IPS-20b (cell line): ENCODE data around the gene EPN3.

Source experiments
- H3K27ac ChIP-seq: one replicate; pipeline ENCODE4 v1.5.1; 2013; ENCODE audit warnings: low read length
- H3K27me3 ChIP-seq: 2 replicates; pipeline ENCODE4 v1.6.1; 2013; ENCODE audit warnings: mild to moderate bottlenecking, low read length, inconsistent platforms; ENCODE audit not compliant: insufficient read depth
- H3K36me3 ChIP-seq: 2 replicates; pipeline ENCODE4 v1.6.1; 2013; ENCODE audit warnings: low read depth, mild to moderate bottlenecking, inconsistent platforms, low read length, moderate library complexity; ENCODE audit not compliant: insufficient read depth
- H3K4me1 ChIP-seq: 2 replicates; pipeline ENCODE4 v1.6.1; 2013; ENCODE audit warnings: mild to moderate bottlenecking, control low read depth, inconsistent platforms, low read length, moderate library complexity; ENCODE audit not compliant: insufficient read depth
- H3K4me3 ChIP-seq: 2 replicates; pipeline ENCODE4 v1.5.1; 2013; ENCODE audit warnings: mild to moderate bottlenecking, low read length, inconsistent platforms
- H3K9ac ChIP-seq: 2 replicates; pipeline ENCODE4 v1.6.1; 2013; ENCODE audit warnings: low read depth, mild to moderate bottlenecking, inconsistent platforms, low read length, moderate library complexity
- H3K9me3 ChIP-seq: 2 replicates; pipeline ENCODE4 v1.6.1; 2013; ENCODE audit warnings: mild to moderate bottlenecking, low read depth, low read length, inconsistent platforms; ENCODE audit not compliant: insufficient read depth

Gene EPN3

GRCh38 chr17:50564916-50565315 lies 32.4 kb downstream of the EPN3 start:
- Histone ChIP-seq H3K9me3 (no peaks in the 10 kb centered on the region), H3K9ac (no peak overlapping the region), H3K4me3 (peak overlapping the region; percentile 21; the same call in 1 of the 2 replicates), H3K27ac (no peak overlapping the region), H3K36me3 (no peaks in the 10 kb centered on the region), H3K4me1 (peaks cover 9% of the 10 kb centered on the region; the same call in 1 of the 2 replicates), H3K27me3 (peaks cover 72% of the 10 kb centered on the region)

GRCh38 chr17:50565402-50566350 lies 33.1 kb downstream of the EPN3 start:
- Histone ChIP-seq H3K27me3 (peaks cover 69% of the 10 kb centered on the region), H3K4me1 (peaks cover 9% of the 10 kb centered on the region; the same call in 1 of the 2 replicates), H3K36me3 (no peaks in the 10 kb centered on the region), H3K9me3 (no peaks in the 10 kb centered on the region), H3K4me3 (no peak overlapping the region), H3K27ac (no peak overlapping the region), H3K9ac (no peak overlapping the region)

- Histone ChIP-seq H3K9ac (no peak overlapping the region), H3K4me3 (no peak overlapping the region), H3K4me1 (peaks cover 9% of the 10 kb centered on the region; the same call in 1 of the 2 replicates), H3K9me3 (no peaks in the 10 kb centered on the region), H3K27ac (no peak overlapping the region), H3K27me3 (peaks cover 60% of the 10 kb centered on the region), H3K36me3 (no peaks in the 10 kb centered on the region)
These were observed 34.4 kb downstream of the EPN3 start for GRCh38 chr17:50566886-50567285.

- no peak overlapping the region for H3K4me3 ChIP-seq
- no peaks in the 10 kb centered on the region for H3K36me3 ChIP-seq
- H3K27ac ChIP-seq = no peak overlapping the region
- peaks cover 42% of the 10 kb centered on the region for H3K27me3 ChIP-seq
- no peaks in the 10 kb centered on the region for H3K9me3 ChIP-seq
- H3K9ac ChIP-seq = no peak overlapping the region
- H3K4me1 ChIP-seq = 0 out of 2 replicates have a peak, but pooled peaks cover 2% of the 10 kb centered on the region
These were observed 36.1 kb downstream of the EPN3 start for GRCh38 chr17:50568659-50569058.

- H3K36me3 ChIP-seq = no peaks in the 10 kb centered on the region
- H3K9me3 ChIP-seq = no peaks in the 10 kb centered on the region
- H3K4me1 ChIP-seq = no peaks in the 10 kb centered on the region
These were observed 37.1 kb downstream of the EPN3 start for GRCh38 chr17:50569592-50569991.

GRCh38 chr17:50570032-50570431 lies 37.5 kb downstream of the EPN3 start:
- Histone ChIP-seq H3K36me3 (no peaks in the 10 kb centered on the region), H3K4me1 (no peaks in the 10 kb centered on the region), H3K9ac (no peak overlapping the region), H3K27me3 (peaks cover 28% of the 10 kb centered on the region), H3K4me3 (no peak overlapping the region), H3K27ac (no peak overlapping the region), H3K9me3 (no peaks in the 10 kb centered on the region)

More at GRCh38 chr17:50569592-50569991, 37.1 kb downstream of the EPN3 start:
- Histone ChIP-seq H3K4me3 (no peak overlapping the region), H3K9ac (no peak overlapping the region), H3K27me3 (peaks cover 33% of the 10 kb centered on the region), H3K27ac (no peak overlapping the region)

- H3K27ac ChIP-seq = no peak overlapping the region
- no peak overlapping the region for H3K4me3 ChIP-seq
- no peak overlapping the region for H3K9ac ChIP-seq
- H3K36me3 ChIP-seq = no peaks in the 10 kb centered on the region
- no peaks in the 10 kb centered on the region for H3K9me3 ChIP-seq
- H3K27me3 ChIP-seq = peaks cover 23% of the 10 kb centered on the region
- no peaks in the 10 kb centered on the region for H3K4me1 ChIP-seq
These were observed 38.0 kb downstream of the EPN3 start for GRCh38 chr17:50570528-50570927.

- Histone ChIP-seq H3K4me3 (no peak overlapping the region), H3K36me3 (no peaks in the 10 kb centered on the region), H3K27ac (no peak overlapping the region), H3K9me3 (no peaks in the 10 kb centered on the region), H3K9ac (no peak overlapping the region), H3K27me3 (peaks cover 12% of the 10 kb centered on the region), H3K4me1 (no peaks in the 10 kb centered on the region)
These were observed 39.1 kb downstream of the EPN3 start for GRCh38 chr17:50571681-50572080.

GRCh38 chr17:50572541-50572940 lies 40.0 kb downstream of the EPN3 start:
- Histone ChIP-seq H3K27ac (no peak overlapping the region), H3K27me3 (peaks cover 4% of the 10 kb centered on the region; the same call in 1 of the 2 replicates), H3K9ac (no peak overlapping the region), H3K9me3 (no peaks in the 10 kb centered on the region), H3K4me3 (no peak overlapping the region), H3K36me3 (no peaks in the 10 kb centered on the region), H3K4me1 (no peaks in the 10 kb centered on the region)

- no peak overlapping the region for H3K4me3 ChIP-seq
- no peaks in the 10 kb centered on the region for H3K27me3 ChIP-seq
- H3K27ac ChIP-seq = no peak overlapping the region
These were observed 41.5 kb downstream of the EPN3 start for GRCh38 chr17:50573866-50574611.

GRCh38 chr17:50575581-50576210 lies 43.2 kb downstream of the EPN3 start:
- H3K9ac ChIP-seq = no peak overlapping the region
- H3K9me3 ChIP-seq = no peaks in the 10 kb centered on the region
- no peak overlapping the region for H3K4me3 ChIP-seq
- no peaks in the 10 kb centered on the region for H3K4me1 ChIP-seq
- H3K36me3 ChIP-seq = no peaks in the 10 kb centered on the region
- H3K27ac ChIP-seq = no peak overlapping the region
- H3K27me3 ChIP-seq = no peaks in the 10 kb centered on the region

More at GRCh38 chr17:50573866-50574611, 41.5 kb downstream of the EPN3 start:
- no peaks in the 10 kb centered on the region for H3K9me3 ChIP-seq
- no peaks in the 10 kb centered on the region for H3K4me1 ChIP-seq
- no peaks in the 10 kb centered on the region for H3K36me3 ChIP-seq
- no peak overlapping the region for H3K9ac ChIP-seq
